Calu3 (cell line): ENCODE measurements around the gene NEURL3. TPM values are rescaled to one million over a fixed set of nuclear protein-coding genes. Genes with fewer than 3 reads are reported as not detected.

Experiments used
- BruUV-seq: library from RNA; stranded (reverse); fragments of 400-500 nt; replicated peaks from 2 replicates; lab custom pipeline; 2021; lab: Mats Ljungman, UMichigan
- CTCF ChIA-PET: fragments of 300-600 bp; sonication (Branson Sonifier 250); formaldehyde crosslinking; loops from one replicate; lab custom pipeline; 2022; ENCODE audit warnings: antibody characterized with exemption; lab: Charles Lee
- DNase-seq: peaks from one replicate; pipeline ENCODE4 v3.0.0; 2022
- H3K27ac Mint-ChIP-seq: one replicate; pipeline ENCODE4 v1.8.0; 2022; ENCODE audit warnings: mixed read lengths; ENCODE audit not compliant: unreplicated experiment
- H3K27me3 Mint-ChIP-seq: one replicate; pipeline ENCODE4 v1.8.0; 2022; ENCODE audit warnings: mixed read lengths; ENCODE audit not compliant: unreplicated experiment
- H3K36me3 Mint-ChIP-seq: one replicate; pipeline ENCODE4 v1.8.0; 2022; ENCODE audit warnings: mild to moderate bottlenecking, moderate library complexity, mixed read lengths; ENCODE audit not compliant: insufficient read depth, unreplicated experiment
- H3K4me1 Mint-ChIP-seq: one replicate; pipeline ENCODE4 v1.8.0; 2022; ENCODE audit warnings: mild to moderate bottlenecking, low read depth, mixed read lengths; ENCODE audit not compliant: unreplicated experiment
- H3K4me3 Mint-ChIP-seq: one replicate; pipeline ENCODE4 v1.8.0; 2022; ENCODE audit warnings: mild to moderate bottlenecking, low read depth, moderate library complexity, mixed read lengths; ENCODE audit not compliant: unreplicated experiment
- H3K9me3 Mint-ChIP-seq: one replicate; pipeline ENCODE4 v1.8.0; 2022; ENCODE audit warnings: low read depth, mixed read lengths; ENCODE audit not compliant: unreplicated experiment
- intact Hi-C: fragments of 100-400 bp; cut with micrococcal nuclease; formaldehyde crosslinking; loops from one replicate; pipeline ENCODE4 v1.10.0; 2022; ENCODE audit not compliant: unreplicated experiment
- total RNA-seq: library from RNA; stranded (reverse); gene quantifications from 2 replicates; pipeline ENCODE4 v1.2.3, GENCODE V29; 2022
- TF ChIP-seq, protein P1 (sequence below): fragments of 200-600 bp; IDR thresholded peaks from one replicate; pipeline ENCODE4 v1.8.0; 2022; ENCODE audit warnings: antibody characterized with exemption; ENCODE audit not compliant: unreplicated experiment

Gene NEURL3
- total RNA-seq, 1 experiment from 2014 or later: 18.5 TPM

DNA sequence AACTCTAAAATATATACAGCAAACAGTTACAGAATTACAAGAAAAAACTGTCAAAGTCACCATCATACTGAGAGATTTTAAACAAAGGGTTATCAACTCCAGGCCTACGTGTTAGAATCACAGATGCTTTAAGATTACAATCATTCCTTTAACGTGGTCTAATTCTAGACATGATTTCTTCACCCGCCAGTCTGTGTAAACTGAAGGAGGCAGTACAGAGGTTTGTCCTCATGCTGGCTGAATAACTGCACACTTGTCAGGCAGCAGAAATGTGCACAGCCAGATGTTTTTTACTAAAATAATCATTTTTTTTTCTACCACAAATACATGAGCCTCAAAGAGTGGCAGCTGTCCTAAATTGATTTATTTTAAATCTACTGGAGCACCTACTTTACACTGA lies 15.5 kb upstream of the NEURL3 start:
- peaks cover 37% of the 10 kb centered on the region for H3K27me3 Mint-ChIP-seq
- H3K9me3 Mint-ChIP-seq: peaks cover 9% of the 10 kb centered on the region
- H3K4me1 Mint-ChIP-seq: no peaks in the 10 kb centered on the region
- no peak overlapping the region for H3K4me3 Mint-ChIP-seq
- TF ChIP-seq, protein P1, sequence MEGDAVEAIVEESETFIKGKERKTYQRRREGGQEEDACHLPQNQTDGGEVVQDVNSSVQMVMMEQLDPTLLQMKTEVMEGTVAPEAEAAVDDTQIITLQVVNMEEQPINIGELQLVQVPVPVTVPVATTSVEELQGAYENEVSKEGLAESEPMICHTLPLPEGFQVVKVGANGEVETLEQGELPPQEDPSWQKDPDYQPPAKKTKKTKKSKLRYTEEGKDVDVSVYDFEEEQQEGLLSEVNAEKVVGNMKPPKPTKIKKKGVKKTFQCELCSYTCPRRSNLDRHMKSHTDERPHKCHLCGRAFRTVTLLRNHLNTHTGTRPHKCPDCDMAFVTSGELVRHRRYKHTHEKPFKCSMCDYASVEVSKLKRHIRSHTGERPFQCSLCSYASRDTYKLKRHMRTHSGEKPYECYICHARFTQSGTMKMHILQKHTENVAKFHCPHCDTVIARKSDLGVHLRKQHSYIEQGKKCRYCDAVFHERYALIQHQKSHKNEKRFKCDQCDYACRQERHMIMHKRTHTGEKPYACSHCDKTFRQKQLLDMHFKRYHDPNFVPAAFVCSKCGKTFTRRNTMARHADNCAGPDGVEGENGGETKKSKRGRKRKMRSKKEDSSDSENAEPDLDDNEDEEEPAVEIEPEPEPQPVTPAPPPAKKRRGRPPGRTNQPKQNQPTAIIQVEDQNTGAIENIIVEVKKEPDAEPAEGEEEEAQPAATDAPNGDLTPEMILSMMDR: no peak
- CTCF ChIA-PET: no interaction called here
- BruUV-seq: no TSS peak
- intact Hi-C loops: no loop called here
- DNase-seq: no peak
- H3K36me3 Mint-ChIP-seq: no peaks in the 10 kb centered on the region
- no peak overlapping the region for H3K27ac Mint-ChIP-seq

DNA sequence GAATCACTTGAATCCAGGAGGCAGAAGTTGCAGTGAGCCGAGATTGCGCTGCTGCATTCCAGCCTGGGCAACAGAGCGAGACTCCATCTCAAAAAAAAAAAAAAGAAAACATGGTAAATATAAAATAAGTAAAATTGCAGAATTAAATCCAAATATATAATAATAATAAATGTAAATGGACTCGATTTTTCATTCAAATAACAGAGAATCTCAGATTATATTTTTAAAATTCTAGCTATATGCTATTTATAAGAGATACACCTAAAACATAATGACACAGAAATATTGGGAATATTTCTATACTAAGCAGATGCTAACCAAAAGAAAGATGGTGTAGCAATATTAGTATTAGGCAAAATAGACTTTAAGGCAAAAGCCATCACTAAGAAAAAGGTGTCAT lies 15.1 kb upstream of the NEURL3 start:
- Mint-ChIP-seq H3K4me1 (no peaks in the 10 kb centered on the region), H3K36me3 (no peaks in the 10 kb centered on the region), H3K27me3 (peaks cover 38% of the 10 kb centered on the region), H3K4me3 (no peak overlapping the region), H3K9me3 (peaks cover 9% of the 10 kb centered on the region), H3K27ac (no peak overlapping the region)
- TF ChIP-seq, protein P1: no peak
- CTCF ChIA-PET: no interaction called here
- DNase-seq: no peak
- intact Hi-C loops: no loop called here
- BruUV-seq: no TSS peak

GRCh38 chr2:96517079-96517478 lies 11.9 kb upstream of the NEURL3 start:
- no peaks in the 10 kb centered on the region for H3K36me3 Mint-ChIP-seq
- no peaks in the 10 kb centered on the region for H3K4me1 Mint-ChIP-seq
- no TSS peak for BruUV-seq
- DNase-seq: no peak
- intact Hi-C loops: no loop called here
- H3K27ac Mint-ChIP-seq: no peak overlapping the region
- H3K9me3 Mint-ChIP-seq: peaks cover 9% of the 10 kb centered on the region
- peaks cover 18% of the 10 kb centered on the region for H3K27me3 Mint-ChIP-seq
- H3K4me3 Mint-ChIP-seq: no peak overlapping the region
- TF ChIP-seq, protein P1: no peak
- CTCF ChIA-PET: no interaction called here

DNA sequence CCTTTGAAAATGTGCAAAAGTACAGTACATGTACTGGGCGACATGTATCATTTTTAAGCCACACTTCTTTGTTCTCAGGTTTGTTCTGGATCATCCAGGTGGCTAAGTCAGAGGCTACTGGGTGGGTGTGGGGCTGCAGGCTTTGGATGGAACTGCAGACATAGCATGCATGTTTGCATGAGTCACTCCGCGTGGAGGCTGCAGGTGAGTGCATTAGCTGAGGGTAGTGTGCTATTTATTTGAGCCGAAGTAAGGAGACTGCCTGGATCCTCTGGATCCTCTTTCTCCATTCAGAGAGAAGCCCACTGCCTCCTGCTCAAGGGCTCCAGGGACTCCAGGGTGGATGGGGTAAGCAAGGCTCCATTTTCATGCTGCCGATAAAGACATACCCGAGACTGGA lies 9.4 kb upstream of the NEURL3 start:
- Mint-ChIP-seq H3K36me3 (peaks cover 5% of the 10 kb centered on the region), H3K4me1 (peaks cover 8% of the 10 kb centered on the region), H3K4me3 (no peak overlapping the region), H3K27ac (no peak overlapping the region), H3K9me3 (peaks cover 9% of the 10 kb centered on the region), H3K27me3 (peaks cover 31% of the 10 kb centered on the region)
- intact Hi-C loops: no loop called here
- CTCF ChIA-PET: no interaction called here
- TF ChIP-seq, protein P1: no peak
- no TSS peak for BruUV-seq
- DNase-seq: no peak
